Measurements from ENCODE around the gene ERCC8.
A peak's percentile ranks its signal among the peaks of the same experiment; 100 is the strongest.
"Not testable (repeated sequence)": the region's sequence is repeated elsewhere in the genome, so short reads cannot be mapped to it uniquely, and the experiment has no call there.

ERCC8 gene

DNA sequence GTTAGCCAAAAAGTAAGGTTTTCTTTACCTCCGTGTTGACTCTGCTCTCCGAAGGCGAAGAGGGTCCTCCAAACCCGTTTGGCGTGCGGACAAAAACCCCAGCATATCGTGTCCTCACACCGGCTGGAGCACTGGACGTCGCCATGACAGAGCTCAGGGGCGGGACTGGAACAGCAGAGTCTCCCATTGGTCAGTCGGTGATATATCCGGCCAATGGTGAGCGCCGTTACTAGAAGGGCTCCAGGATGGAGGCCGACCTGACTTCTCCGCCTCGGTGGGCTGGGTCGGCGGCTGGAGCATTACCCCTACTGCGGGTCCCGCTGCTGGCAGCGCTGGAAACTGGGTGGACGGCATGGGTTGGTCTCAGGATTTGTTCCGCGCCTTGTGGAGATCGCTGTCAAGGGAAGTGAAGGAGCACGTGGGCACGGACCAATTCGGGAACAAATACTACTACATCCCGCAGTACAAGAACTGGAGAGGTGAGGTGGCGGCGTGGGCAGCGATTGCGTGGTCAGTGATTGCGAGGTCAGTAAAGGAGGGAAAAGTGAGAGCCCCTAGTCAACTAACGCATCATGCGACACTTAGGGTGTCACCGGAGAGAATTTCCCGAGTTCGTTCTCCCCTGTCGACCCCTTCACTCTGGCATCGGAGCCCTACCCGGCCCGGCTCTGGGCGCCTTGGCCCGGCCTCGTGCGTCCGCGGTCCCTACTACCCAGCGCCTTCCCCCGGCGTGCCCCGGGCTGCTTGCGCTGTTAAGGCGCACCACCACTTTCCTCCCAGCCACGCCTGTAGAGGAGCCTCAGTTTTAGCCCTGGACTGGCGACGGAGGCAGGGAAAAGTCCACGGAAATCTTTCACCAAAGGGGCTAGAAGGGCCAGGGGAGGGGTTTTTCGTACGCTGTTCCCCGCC is at the start of gene ERCC8, which contains the start of gene NDUFAF2:
Gene ERCC8, minus strand, starts transcription at position 167 of the 909 bp plus-strand sequence. Its CDS starts 62 bp downstream, at position 105.
Gene NDUFAF2, plus strand, starts transcription at position 302 of the 909 bp plus-strand sequence. Its CDS starts 51 bp downstream, at position 353.
- peak; percentile 59 for DNase-seq

- no peak for DNase-seq
Observed at GRCh38 chr5:60993875-60994571, 49.2 kb upstream of the ERCC8 start.

- DNase-seq = no peak
Observed at GRCh38 chr5:60993425-60993824, 48.6 kb upstream of the ERCC8 start.

GRCh38 chr5:60992871-60993270 is 48.0 kb upstream of the ERCC8 start:
- no peak for DNase-seq

DNA sequence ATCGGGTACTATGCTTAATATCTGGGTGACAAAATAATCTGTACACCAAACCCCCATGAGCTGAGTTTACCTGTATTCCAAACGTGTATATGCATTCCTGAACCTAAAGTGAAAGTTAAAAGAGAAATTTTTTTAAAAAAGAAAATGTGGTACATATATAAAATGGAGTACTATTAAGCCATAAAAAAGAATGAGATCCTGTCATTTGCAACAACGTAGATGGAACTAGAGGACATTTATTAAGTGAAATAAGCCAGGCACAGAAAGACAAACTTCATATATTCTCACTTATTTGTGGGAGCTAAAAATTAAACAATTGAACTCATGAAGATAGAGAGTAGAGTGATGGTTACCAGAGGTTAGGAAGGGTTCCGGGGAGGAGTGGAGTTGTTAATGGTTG is 44.9 kb upstream of the ERCC8 start:
- DNase-seq = no peak

DNA sequence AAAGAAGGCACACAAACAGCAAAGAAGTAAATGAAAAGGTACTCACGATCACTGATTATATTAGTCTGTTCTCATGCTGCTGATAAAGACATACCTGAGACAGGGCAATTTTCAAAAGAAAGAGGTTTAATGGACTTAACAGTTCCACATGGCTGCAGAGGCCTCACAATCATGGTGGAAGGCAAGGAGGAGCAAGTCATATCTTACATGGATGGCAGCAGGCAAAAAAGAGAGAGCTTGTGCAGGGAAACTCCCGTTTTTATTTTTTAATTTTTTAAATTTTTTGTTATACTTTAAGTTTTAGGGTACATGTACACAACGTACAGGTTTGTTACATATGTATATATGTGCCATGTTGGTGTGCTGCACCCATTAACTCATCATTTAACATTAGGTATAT is 37.3 kb upstream of the ERCC8 start:
- not testable (repeated sequence) for DNase-seq

DNA sequence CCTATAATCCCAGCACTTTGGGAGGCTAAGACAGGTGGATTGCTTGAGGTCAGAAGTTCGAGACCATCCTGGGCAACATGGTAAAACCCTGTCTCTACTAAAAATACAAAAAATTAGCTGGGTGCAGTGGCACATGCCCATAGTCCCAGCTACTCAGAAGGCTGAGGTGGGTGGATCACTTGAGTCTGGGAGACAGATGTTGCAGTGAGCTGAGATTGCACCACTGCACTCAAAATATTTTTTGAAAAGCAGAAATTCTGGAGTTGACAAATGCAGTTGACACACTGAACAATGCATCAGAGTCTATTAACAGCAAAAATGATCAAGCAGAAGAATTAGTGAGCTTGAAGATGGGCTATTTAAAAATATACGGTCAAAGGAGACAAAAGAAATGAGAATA is 35.6 kb upstream of the ERCC8 start:
- DNase-seq = no peak

DNA sequence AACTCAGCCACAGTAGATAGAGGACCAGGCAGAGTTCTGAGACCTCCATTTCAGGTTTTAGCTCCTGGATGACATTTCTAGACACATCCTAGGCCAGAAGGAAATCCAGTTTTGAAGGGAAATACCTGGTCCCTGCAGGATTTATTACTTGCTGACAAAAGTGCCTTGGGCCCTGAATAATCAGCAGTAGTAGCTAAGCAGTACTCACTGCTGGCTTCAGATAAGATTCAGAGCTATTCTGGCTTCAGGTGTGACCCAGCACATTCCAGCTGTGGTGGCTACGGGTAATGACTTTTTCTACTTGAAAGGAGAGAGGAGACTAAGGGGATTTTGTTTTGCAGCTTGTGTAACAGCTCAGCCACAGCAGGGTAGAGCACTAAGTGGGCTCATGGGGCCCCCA is 34.1 kb upstream of the ERCC8 start:
- DNase-seq = no peak

- DNase-seq = no peak
Observed at GRCh38 chr5:60977956-60978737, 33.3 kb upstream of the ERCC8 start.

GRCh38 chr5:60972231-60972630 is 27.4 kb upstream of the ERCC8 start:
- DNase-seq = no peak

DNA sequence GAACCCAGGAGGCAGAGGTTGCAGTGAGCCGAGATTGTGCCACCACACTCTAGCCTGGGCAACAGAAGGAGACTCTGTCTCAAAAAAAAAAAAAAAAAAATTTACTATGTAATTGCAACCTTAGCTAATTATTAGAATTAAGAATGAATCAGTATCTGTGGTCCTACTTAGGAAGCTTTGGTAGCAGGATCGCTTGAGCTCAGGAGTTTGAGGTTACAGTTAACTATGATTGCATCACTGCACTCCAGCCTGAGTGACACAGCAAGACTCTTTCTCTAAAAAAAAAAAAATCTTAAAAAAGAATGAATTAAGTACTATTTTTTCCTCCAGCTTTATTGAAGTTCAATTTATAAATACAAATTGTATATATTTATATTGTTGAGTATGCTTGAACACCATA is 16.8 kb upstream of the ERCC8 start:
- no peak for DNase-seq

DNA sequence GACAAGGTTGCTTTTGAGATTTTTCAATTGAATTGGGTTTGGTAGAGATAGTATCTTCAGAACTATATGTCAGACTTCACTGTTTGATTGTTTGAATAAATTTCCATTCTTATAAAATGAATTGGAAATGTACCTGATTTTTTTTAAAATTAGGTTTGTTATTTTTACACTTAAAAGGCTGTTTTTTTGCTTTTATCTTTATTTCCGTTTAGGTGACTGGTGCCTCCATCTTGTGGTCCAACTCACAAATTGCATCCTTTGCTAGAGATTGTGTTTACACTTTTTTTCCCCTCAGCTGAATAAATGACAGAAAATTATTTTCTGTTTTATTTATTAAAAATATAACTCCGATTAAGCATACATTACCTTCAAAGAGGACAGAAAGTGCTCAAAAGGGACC is 15.7 kb upstream of the ERCC8 start:
- DNase-seq = no peak

DNA sequence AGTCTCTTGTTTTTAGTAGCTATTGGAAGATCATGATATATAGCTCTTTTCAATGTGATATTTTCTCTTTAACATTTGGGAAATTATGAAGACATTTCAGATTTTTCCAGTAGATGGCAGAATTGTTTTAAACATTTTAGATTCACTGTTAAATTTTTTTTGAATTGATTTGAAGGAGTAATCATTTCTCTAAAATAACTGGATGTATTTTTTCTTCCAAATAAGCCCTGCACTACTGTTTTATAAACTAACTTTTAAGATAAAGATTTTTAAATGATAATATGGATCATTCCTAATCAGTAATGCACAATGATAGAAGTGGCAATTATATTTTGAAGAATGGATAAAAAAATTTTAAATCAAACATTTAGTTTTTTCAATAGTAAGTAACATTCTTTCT is 14.3 kb upstream of the ERCC8 start:
- no peak for DNase-seq

DNA sequence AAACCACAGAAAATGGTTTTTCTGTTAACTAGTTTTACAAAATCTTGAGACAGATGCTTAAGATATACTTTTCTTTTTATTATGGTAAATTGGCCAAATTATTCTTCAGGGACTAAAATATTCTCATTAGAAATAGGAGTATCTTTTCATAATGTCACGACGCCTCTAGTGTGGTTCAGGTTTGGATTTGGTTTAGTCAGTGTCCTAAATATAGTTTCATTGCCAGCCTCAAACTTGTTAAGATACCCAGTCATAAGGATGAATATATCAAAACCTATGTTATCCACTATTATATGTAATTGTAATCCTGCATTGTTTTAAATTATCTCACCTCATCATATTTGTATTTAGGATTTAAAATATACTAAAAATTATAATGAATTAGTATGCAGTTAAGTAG is 13.8 kb upstream of the ERCC8 start:
- DNase-seq = no peak

DNA sequence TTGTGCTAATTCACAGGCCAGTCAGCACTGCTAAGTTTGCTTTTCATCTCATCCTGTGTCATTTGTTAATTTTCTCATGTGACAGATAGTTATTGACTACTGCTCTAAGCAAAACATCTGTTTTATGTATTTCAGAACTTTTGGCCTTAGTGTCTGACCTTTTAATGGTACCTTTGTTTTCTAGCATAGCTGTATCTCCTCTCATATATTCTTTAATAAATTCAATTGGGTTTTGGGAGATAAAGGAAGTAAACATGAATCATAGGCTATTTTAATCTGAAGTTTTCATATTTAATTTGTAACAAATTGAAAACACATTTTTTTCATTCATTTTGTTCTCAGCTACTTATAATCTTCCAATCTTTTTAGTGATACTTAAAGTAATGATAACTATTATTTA is 13.2 kb upstream of the ERCC8 start:
- no peak for DNase-seq

- no peak for DNase-seq
Observed at GRCh38 chr5:60955239-60955638, 10.4 kb upstream of the ERCC8 start.

GRCh38 chr5:60948738-60949137 is 3.9 kb upstream of the ERCC8 start:
- no peak for DNase-seq

- DNase-seq = no peak
Observed at GRCh38 chr5:60945813-60946187, 930 bp upstream of the ERCC8 start.

DNA sequence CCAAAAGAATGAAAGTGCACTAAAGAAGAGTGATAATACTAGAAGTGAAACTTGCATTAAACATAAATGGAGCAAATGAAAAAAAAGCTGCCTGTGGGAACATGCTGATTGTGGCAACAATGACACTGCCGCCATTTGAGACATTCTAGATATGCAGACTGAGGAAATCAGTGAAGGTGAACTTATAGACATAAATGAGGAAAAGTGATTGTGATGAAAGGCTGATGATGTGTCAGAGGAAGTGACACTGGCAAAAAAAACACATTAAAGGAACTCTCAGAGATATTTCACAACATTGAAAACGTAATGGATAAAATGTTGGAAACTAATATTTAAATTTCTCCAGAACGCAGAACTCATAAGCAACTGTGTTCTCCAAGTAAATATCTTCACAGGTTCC is 1.2 kb downstream of the ERCC8 start:
- DNase-seq = no peak

GRCh38 chr5:60929024-60929423 is 15.8 kb downstream of the ERCC8 start:
- DNase-seq = no peak

DNA sequence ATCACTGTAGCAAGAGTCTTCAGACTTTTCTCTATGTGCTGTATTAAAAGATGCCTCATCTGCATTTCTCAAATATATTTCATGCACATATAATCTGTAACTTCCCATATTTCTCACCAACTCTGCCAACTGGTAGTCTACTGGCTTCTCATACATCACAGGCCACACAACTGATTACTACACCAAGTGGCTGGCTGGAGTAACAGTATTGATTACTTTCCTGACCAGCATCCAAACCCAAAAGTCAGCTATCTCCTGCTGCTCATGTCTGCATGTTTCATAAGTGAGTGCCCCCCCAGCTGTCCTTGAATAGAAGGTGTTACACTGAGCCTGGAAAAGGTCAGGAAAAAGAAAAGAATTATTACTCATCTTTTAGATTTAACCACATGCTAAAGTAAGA is 17.4 kb downstream of the ERCC8 start:
- DNase-seq = no peak

- no peak for DNase-seq
Observed at GRCh38 chr5:60918466-60918865, 26.4 kb downstream of the ERCC8 start.

- no peak for DNase-seq
Observed at GRCh38 chr5:60916646-60917045, 28.2 kb downstream of the ERCC8 start.
